G401.6 (cell line): ENCODE data around the gene AP3S1.

ENCODE experiments used
- FAIRE-seq: peaks from 2 replicates; lab custom pipeline; 2012; peaks lifted over from hg19 to GRCh38; lab: Jason Lieb, UNC

AP3S1 gene

GRCh38 chr5:115940080-115940810 is 98.5 kb downstream of the AP3S1 start:
- FAIRE-seq, result no peak

GRCh38 chr5:115941051-115941675 is 99.4 kb downstream of the AP3S1 start:
- no peak for FAIRE-seq

GRCh38 chr5:115944501-115944900 is 102.8 kb downstream of the AP3S1 start:
- no peak for FAIRE-seq

- FAIRE-seq, result no peak
Observed at GRCh38 chr5:115946655-115947054, 104.9 kb downstream of the AP3S1 start.

- FAIRE-seq, result no peak
Observed at GRCh38 chr5:115947260-115947659, 105.5 kb downstream of the AP3S1 start.

GRCh38 chr5:115948091-115948534 is 106.4 kb downstream of the AP3S1 start:
- no peak for FAIRE-seq

- no peak for FAIRE-seq
Observed at GRCh38 chr5:115949096-115949495, 107.4 kb downstream of the AP3S1 start.

GRCh38 chr5:115952588-115952987 is 110.9 kb downstream of the AP3S1 start:
- no peak for FAIRE-seq

- no peak for FAIRE-seq
Observed at GRCh38 chr5:115954144-115954543, 112.4 kb downstream of the AP3S1 start.

- no peak for FAIRE-seq
Observed at GRCh38 chr5:115956957-115957356, 115.2 kb downstream of the AP3S1 start.

- no peak for FAIRE-seq
Observed at GRCh38 chr5:115961381-115962238, 119.9 kb downstream of the AP3S1 start.

GRCh38 chr5:115962239-115962564 is 120.5 kb downstream of the AP3S1 start, which contains the start of gene LVRN:
Gene LVRN (plus strand): TSS chr5:115962475. CDS start chr5:115962618, 143 bp downstream.
- no peak for FAIRE-seq

GRCh38 chr5:115962565-115963402 is 121.0 kb downstream of the AP3S1 start:
- no peak for FAIRE-seq

GRCh38 chr5:115963566-115963965 is 121.8 kb downstream of the AP3S1 start:
- FAIRE-seq, result no peak
